Lower lobe of right lung (tissue), 2 donors: Measurements from ENCODE around the gene SHISA7. TPM values are rescaled to one million over a fixed set of nuclear protein-coding genes. Genes with fewer than 3 reads are reported as not detected.

Source experiments
- ATAC-seq, 2 donors: fragments of 200-7000 bp; cut with Tn5 transposase; one replicate each; pipeline ENCODE4 v1.9.1; 2020 to 2022; ENCODE audit warnings: mild to moderate bottlenecking in 2 of 2, moderate library complexity in 2 of 2
- DNase-seq: peaks from one replicate; pipeline ENCODE4 v3.0.0-alpha.2; 2020
- H3K27ac ChIP-seq: fragments of 200-600 bp; one replicate; pipeline ENCODE4 v1.8.0; 2022
- H3K27me3 ChIP-seq: fragments of 200-600 bp; one replicate; pipeline ENCODE4 v1.8.0; 2022; ENCODE audit warnings: low read depth
- H3K36me3 ChIP-seq: fragments of 200-600 bp; one replicate; pipeline ENCODE4 v1.8.0; 2022; ENCODE audit warnings: mild to moderate bottlenecking
- H3K4me1 ChIP-seq: fragments of 200-600 bp; one replicate; pipeline ENCODE4 v1.8.0; 2022
- H3K4me3 ChIP-seq: fragments of 200-600 bp; one replicate; pipeline ENCODE4 v1.8.0; 2022; ENCODE audit warnings: mild to moderate bottlenecking
- H3K9me3 ChIP-seq: fragments of 200-600 bp; one replicate; pipeline ENCODE4 v1.8.0; 2022
- CTCF ChIP-seq: fragments of 200-600 bp; IDR thresholded peaks from one replicate; pipeline ENCODE4 v1.8.0; 2022; ENCODE audit warnings: antibody characterized with exemption, mild to moderate bottlenecking
- intact Hi-C: fragments of 100-400 bp; cut with DNase I; formaldehyde crosslinking; loops from one replicate; pipeline ENCODE4 v1.11.0; 2022
- total RNA-seq: library from RNA; stranded (reverse); fragmentation: NEBNext Ultra II Directional; extraction: Animal tissue kit (Norgen Biotek cat#: 25700); gene quantifications from one replicate; pipeline ENCODE4 v1.2.1, GENCODE V29; 2021
- donor health status: DM: no; HTN: yes; CAD: no; lungs with severe emphysema.

The SHISA7 gene
- total RNA-seq, 1 donor from 2014 or later = not detected

- DNase-seq = peak; percentile 79
- Histone ChIP-seq H3K36me3 (no peaks in the 10 kb centered on the region), H3K27ac (no peak overlapping the region), H3K4me3 (no peak overlapping the region), H3K4me1 (peaks cover 4% of the 10 kb centered on the region), H3K27me3 (no peaks in the 10 kb centered on the region), H3K9me3 (no peaks in the 10 kb centered on the region)
- peak; percentile 100 for TF ChIP-seq CTCF
- ATAC-seq = peak; percentile 87 to 90
- intact Hi-C loops = no loop called here
Observed at GRCh38 chr19:55467236-55468053, 24.3 kb upstream of the SHISA7 start.

GRCh38 chr19:55466241-55466614 is 23.1 kb upstream of the SHISA7 start:
- intact Hi-C loops = no loop called here
- H3K36me3 ChIP-seq = no peaks in the 10 kb centered on the region
- ATAC-seq = no peak

GRCh38 chr19:55465460-55466240 is 22.6 kb upstream of the SHISA7 start:
- Histone ChIP-seq H3K27me3 (no peaks in the 10 kb centered on the region), H3K4me1 (peaks cover 10% of the 10 kb centered on the region), H3K27ac (no peak overlapping the region), H3K9me3 (no peaks in the 10 kb centered on the region), H3K4me3 (no peak overlapping the region), H3K36me3 (no peaks in the 10 kb centered on the region)
- DNase-seq = no peak
- TF ChIP-seq CTCF = no peak
- ATAC-seq = no peak
- intact Hi-C loops = no loop called here

More at GRCh38 chr19:55466241-55466614, 23.1 kb upstream of the SHISA7 start:
- no peaks in the 10 kb centered on the region for H3K27me3 ChIP-seq
- H3K4me1 ChIP-seq = peaks cover 6% of the 10 kb centered on the region
- no peaks in the 10 kb centered on the region for H3K9me3 ChIP-seq
- DNase-seq = no peak
- no peak for TF ChIP-seq CTCF
- no peak overlapping the region for H3K27ac ChIP-seq
- H3K4me3 ChIP-seq = no peak overlapping the region

- Histone ChIP-seq H3K9me3 (no peaks in the 10 kb centered on the region), H3K27me3 (no peaks in the 10 kb centered on the region), H3K4me3 (no peak within 1 kb of the TSS), H3K36me3 (no peaks in the 10 kb centered on the region), H3K4me1 (peaks cover 19% of the 10 kb centered on the region), H3K27ac (no peak within 1 kb of the TSS)
- ATAC-seq = no peak
- intact Hi-C loops = no loop called here
- DNase-seq = no peak
- TF ChIP-seq CTCF = no peak
Observed at GRCh38 chr19:55464662-55465054, 21.6 kb upstream of the SHISA7 start, which contains the start of gene C19orf85. Gene C19orf85, minus strand, starts transcription at chr19:55464751. Its CDS starts 197 bp downstream, at chr19:55464554.

GRCh38 chr19:55464039-55464661 is 21.1 kb upstream of the SHISA7 start:
- intact Hi-C loops = no loop called here
- Histone ChIP-seq H3K4me3 (no peak overlapping the region), H3K9me3 (no peaks in the 10 kb centered on the region), H3K4me1 (peaks cover 21% of the 10 kb centered on the region), H3K36me3 (no peaks in the 10 kb centered on the region), H3K27me3 (no peaks in the 10 kb centered on the region), H3K27ac (no peak overlapping the region)
- DNase-seq (no peak), ATAC-seq (no peak)
- TF ChIP-seq CTCF = no peak
